GM18507 (cell line): ENCODE results near the gene PSMD5.
A peak's percentile ranks its signal among the peaks of the same experiment; 100 is the strongest.
"Not testable (repeated sequence)": the region's sequence is repeated elsewhere in the genome, so short reads cannot be mapped to it uniquely, and the experiment has no call there.

Experiments used
- DNase-seq: peaks from one replicate; pipeline ENCODE4 v3.0.0; 2011; ENCODE audit warnings: low read depth; ENCODE audit not compliant: insufficient read length; ENCODE audit errors: extremely low spot score
- FAIRE-seq: peaks from 2 replicates; lab custom pipeline; 2011; peaks lifted over from hg19 to GRCh38; lab: Jason Lieb, UNC

The PSMD5 gene

DNA sequence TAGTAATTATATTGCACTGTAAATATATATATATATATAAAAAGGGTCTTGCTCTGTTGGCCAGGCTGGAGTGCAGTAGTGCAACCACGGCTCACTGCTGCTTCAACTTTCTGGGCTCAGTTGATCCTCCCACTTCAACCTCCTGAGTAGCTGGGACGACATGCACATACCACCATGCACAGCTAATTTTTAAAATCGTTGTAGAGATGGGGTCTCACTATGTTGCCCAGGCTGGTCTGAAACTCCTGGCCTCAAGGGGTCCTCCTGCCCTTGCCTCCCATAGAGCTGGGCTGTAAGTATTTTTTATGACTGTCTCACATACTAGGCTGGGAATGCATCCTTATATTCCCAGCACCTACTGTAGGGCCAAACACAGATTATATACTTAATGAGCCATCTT, 11.9 kb downstream of the PSMD5 start:
- FAIRE-seq (no peak), DNase-seq (no peak)

DNA sequence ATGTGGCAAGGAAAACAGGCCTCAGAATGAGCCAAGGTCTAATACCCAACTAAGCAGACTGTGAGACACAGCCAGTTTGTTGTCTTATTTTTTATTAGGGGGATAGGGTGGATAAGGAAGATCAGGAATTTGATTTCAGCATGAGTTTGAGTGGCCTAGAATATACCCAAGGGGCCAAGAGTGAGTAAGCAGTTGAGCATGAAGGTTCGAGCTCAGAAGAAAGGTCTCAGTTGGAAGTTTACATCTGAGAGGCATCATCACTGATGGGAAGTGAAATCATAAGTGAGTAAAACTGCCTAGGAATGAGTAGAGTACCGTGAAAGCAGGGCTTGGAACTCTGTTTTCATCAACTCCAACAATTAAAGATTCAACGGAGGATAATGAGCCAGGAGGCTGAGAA, 12.6 kb downstream of the PSMD5 start:
- FAIRE-seq: no peak
- DNase-seq: no peak

DNA sequence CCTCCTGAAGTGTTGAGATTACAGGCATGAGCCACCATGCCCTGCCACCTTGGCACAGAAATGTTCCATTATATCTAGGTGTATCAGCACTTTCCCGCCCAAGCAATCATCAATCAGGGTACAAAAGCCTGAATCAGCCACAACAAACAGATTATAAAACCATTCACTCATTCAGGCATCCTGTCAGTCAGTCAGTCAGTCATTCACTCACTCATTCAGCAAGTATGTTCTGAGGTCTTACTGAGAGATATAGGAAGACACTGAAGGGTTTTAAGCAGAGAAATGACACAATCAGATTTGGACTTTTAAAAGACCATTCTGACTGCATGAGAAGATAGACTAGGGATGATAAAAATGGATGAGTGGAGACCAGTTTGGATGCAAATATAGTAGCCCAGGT, 13.1 kb downstream of the PSMD5 start:
- DNase-seq (no peak), FAIRE-seq (no peak)

GRCh38 chr9:120820095-120820494, 22.6 kb downstream of the PSMD5 start:
- DNase-seq: no peak
- no peak for FAIRE-seq

GRCh38 chr9:120818595-120818994, 24.1 kb downstream of the PSMD5 start:
- no peak for FAIRE-seq
- DNase-seq: no peak

DNA sequence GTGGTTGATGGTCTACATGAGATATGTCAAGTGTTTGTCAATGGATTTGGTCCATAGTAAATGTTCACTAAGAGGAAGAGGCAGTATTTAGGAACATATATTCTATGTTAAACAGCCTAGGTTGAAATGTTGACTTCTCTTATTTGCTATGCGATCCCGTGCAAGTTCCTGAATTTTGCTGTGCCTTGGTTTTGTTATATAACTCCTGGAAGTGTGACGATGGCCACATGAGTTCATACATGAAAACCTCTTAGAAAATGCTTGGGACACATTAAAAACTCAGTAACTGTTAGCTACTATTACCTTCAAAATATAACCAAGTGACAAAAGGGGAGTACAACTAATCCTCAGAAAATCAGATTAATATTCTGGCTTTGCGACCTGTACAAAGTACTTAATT, 27.6 kb downstream of the PSMD5 start:
- DNase-seq: no peak
- FAIRE-seq: peak; percentile 15

- no peak for DNase-seq
- no peak for FAIRE-seq
Observed at GRCh38 chr9:120808931-120809330, 33.8 kb downstream of the PSMD5 start.

- FAIRE-seq: no peak
- no peak for DNase-seq
Observed at GRCh38 chr9:120807607-120808379, 34.9 kb downstream of the PSMD5 start.

DNA sequence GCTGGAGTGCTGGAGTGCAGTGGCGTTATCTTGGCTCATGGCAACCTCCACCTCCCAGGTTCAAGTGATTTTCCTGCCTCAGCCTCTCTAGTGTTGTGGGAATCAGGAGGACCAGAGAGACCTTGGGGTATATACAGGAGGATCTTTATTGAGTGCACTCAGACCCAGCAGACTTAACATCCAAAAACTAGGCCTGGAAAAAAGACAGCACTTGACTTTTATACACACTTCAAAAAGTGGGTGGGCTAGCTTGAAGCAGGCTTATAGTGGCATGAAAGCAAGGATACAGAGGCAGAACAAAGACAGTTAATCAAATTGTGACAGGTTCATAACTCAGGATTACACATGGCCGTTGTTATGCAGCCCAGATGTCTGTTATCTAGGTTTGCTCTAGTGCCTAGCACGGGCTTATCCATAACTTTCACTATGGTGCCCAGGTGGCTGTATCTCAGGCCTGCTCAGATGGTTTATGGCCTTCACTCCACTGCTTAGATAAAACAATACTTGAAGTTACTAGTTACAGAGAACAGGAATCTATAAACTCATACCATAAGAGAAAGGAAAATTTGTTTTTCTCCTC, 37.8 kb downstream of the PSMD5 start:
- FAIRE-seq, DNase-seq: not testable (repeated sequence)

- DNase-seq: no peak
- no peak for FAIRE-seq
Observed at GRCh38 chr9:120801441-120801840, 41.3 kb downstream of the PSMD5 start.

GRCh38 chr9:120792898-120793765, 49.6 kb downstream of the PSMD5 start, which contains the start of gene FBXW2:
Gene FBXW2 (minus strand): TSS chr9:120793416. CDS start chr9:120788258, 5,158 bp downstream.
- FAIRE-seq (peak; percentile 92), DNase-seq (peak; percentile 89)

- DNase-seq (no peak), FAIRE-seq (no peak)
Observed at GRCh38 chr9:120791161-120791560, 51.6 kb downstream of the PSMD5 start.

- no peak for FAIRE-seq
- DNase-seq: no peak
Observed at GRCh38 chr9:120787933-120788332, 54.8 kb downstream of the PSMD5 start.

DNA sequence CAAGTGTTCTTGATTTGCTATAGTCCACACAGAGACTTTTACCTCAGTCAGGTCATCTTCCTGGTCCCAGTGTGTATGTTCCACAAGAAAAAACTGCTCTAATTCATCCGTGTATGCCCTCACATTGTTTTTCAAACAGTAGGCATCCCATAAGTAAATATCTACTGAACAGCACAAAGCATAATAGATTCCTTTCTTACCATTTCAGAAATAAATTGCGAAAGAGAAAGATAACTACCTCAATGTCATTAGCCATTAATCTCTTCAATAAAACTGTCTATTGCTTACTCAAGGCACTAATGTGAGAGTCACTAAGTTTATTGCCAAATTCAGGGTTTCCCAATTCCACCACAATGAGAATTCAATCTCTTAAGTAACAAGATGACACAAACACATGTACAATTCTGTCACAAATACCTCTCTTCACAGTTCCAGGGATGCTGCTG, 59.1 kb downstream of the PSMD5 start:
- no peak for DNase-seq
- FAIRE-seq: no peak

DNA sequence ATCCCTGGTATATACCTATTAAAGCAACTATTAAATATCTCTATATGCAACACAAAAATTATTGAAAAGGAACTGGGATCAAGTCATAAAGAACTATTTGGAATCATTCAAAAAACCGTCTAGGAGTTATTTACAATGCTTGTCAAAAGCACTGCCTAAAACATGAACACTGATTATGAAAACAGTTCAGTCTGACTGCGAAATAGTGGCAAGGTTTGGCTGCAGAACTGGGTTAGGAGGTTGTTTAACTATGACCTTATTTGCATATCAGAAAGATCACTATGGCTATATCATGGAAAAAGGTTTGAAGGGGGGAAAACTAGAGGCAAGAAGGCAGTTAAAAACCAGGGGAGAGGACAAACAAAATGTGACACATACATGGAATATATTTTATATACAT, 61.5 kb downstream of the PSMD5 start:
- FAIRE-seq (no peak), DNase-seq (no peak)

- DNase-seq (no peak), FAIRE-seq (no peak)
Observed at GRCh38 chr9:120780367-120780766, 62.4 kb downstream of the PSMD5 start.

- DNase-seq (no peak), FAIRE-seq (no peak)
Observed at GRCh38 chr9:120779227-120779626, 63.5 kb downstream of the PSMD5 start.

DNA sequence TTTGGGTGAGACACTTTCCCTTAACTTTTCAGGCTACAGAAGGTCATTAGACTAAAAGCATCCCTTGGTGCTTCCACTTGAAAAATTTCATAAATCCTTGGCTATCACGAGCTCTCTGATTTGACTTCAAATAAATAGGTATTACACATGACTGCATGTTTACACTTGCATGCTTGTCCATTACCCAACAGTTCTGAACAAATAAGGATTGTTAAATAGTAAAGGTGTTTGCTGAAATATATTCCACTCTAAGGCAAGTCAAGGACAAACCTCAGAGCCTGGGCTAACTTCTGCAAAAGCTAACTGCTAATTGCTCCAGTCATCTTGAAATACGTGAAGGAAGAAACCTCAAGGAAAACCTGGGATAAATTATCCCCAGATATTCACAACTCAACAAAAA, 64.0 kb downstream of the PSMD5 start:
- no peak for FAIRE-seq
- DNase-seq: no peak

GRCh38 chr9:120777229-120777628, 65.5 kb downstream of the PSMD5 start:
- FAIRE-seq (no peak), DNase-seq (no peak)

DNA sequence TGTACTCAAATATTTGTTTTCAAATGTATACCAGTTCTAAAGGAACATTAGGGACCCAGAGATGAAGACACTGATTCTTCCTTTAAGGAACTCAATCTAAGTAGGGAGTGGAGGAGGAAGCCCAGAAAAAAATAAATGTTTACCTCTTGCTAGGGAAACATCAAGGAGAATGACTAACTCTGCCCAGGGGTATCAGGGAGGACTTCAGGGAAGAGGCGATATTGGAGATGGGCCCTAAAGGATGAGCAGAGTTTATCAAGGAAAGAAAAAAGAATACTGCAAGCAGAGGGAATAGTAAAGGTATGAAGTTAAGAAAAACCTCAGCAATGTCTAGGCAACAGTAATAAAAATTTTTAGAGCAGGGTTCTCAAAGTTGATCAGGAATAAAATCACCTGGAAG, 65.9 kb downstream of the PSMD5 start:
- DNase-seq (no peak), FAIRE-seq (no peak)
